Right ventricle myocardium superior (tissue), 1 donor: ENCODE results near the gene BCL2. TPM values are rescaled to one million over a fixed set of nuclear protein-coding genes. Genes with fewer than 3 reads are reported as not detected.
"Not testable (repeated sequence)": the region's sequence is repeated elsewhere in the genome, so short reads cannot be mapped to it uniquely, and the experiment has no call there.

Source experiments
- ATAC-seq: fragments of 200-7000 bp; cut with Tn5 transposase; one replicate; pipeline ENCODE4 v1.9.1; 2020; ENCODE audit warnings: mild to moderate bottlenecking; ENCODE audit not compliant: poor library complexity
- DNase-seq: peaks from one replicate; pipeline ENCODE4 v3.0.0-alpha.2; 2020
- intact Hi-C: fragments of 100-400 bp; cut with DNase I; formaldehyde crosslinking; loops from one replicate; pipeline ENCODE4 v1.11.2; 2022
- total RNA-seq: library from RNA; stranded (reverse); fragmentation: NEBNext Ultra II Directional; extraction: Animal tissue kit (Norgen Biotek cat#: 25700); gene quantifications from one replicate; pipeline ENCODE4 v1.2.1, GENCODE V29; 2021
- donor health status: DM: no; HTN: yes; CAD: no; lungs with severe emphysema.

The BCL2 gene
- total RNA-seq, 1 donor from 2014 or later = 9.0 TPM

DNA sequence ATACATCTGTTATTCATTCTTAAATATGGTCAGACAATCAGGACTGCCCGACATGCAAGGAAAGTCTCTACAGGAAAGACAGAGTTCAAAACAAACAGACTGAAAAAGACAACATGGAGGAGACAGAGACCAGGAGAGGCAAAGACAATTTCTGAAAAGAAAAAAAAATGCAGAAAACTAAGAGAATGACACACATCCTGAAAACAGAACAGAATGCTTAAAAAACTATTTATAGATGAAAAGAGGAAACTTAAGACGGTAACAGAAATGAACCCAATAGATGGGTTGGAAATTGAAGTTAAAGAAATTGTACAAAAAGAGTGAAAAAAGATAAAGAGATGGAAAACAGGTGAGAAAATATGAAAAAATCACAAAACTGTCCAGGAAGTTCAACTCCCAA is 95.7 kb downstream of the BCL2 start:
- no peak for DNase-seq
- ATAC-seq = no peak
- intact Hi-C loops = no loop called here

DNA sequence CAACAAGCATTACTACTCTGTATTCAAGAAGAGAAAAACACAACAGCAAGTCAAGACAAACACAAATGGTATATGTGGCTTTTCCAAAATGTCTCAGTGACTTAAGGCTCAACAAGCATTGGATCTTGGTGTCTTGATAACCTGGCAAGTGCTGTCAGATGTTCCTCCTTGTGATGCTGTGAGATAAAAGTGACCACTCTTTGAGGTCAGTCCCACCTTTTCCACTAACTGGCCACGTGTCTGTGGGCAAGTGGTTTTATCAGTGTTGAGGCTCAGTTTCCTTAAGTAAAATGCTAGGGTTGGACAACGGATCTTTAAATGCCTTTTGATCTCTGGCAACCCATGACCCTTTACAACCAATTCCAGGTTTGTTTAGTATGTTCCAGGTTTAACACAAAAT is 98.7 kb downstream of the BCL2 start:
- ATAC-seq (no peak), DNase-seq (no peak)

DNA sequence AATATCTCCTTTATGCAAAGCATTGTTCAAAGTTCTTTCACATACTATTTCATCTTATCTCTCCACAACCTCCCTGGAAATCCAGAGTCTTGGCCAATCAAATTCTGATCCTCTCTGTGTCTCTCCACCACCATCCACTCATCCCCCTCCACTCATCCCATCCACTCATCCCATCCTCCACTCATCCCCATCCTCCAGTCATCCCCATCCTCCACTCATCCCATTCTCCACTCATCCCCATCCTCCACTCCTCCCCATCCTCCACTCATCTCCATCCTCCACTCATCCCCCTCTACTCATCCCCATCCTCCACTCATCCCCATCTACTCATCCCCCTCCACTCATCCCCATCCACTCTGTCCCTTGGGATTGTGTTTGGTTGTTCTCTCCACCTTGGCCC is 101.1 kb downstream of the BCL2 start:
- intact Hi-C loops = no loop called here
- ATAC-seq = no peak
- no peak for DNase-seq

More for the DNA sequence above, 98.7 kb downstream of the BCL2 start:
- intact Hi-C loops = no loop called here

DNA sequence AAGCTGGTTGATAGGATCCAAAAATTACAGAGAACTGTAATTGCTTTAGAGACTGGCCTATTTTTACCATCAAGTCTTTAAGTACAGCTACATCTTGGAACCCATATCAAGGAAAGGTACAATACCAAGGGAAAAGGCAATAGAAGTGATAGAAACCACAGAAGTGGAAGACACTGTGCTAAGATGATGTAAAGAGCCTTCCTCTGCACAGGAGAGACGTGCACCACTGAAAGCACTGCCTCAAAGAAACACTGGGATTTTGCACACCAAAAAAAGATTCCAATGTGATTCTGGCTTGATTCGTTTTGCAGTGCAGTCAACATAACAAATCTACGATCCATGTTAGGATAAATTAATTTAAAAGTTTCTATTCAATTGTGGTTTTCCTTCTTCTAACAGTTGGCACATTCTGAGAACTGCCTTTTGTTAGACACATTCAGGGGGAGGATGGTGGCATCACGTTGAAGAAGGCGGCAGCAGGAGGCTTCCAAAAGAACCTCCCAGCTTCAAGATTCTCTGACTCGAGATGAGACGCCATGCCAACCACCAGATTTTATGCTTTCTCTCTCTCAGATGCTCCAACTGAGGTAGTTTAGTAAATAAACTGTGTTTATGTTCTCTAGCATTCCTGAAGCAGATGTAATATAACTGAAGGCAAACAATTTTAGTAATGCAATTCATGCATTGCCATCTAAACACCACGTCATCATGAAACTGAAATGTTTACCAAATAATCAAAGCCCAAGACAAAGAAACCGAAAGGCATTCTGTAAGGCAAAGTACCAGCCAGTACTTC is 102.9 kb downstream of the BCL2 start:
- no peak for ATAC-seq
- intact Hi-C loops = no loop called here
- no peak for DNase-seq

DNA sequence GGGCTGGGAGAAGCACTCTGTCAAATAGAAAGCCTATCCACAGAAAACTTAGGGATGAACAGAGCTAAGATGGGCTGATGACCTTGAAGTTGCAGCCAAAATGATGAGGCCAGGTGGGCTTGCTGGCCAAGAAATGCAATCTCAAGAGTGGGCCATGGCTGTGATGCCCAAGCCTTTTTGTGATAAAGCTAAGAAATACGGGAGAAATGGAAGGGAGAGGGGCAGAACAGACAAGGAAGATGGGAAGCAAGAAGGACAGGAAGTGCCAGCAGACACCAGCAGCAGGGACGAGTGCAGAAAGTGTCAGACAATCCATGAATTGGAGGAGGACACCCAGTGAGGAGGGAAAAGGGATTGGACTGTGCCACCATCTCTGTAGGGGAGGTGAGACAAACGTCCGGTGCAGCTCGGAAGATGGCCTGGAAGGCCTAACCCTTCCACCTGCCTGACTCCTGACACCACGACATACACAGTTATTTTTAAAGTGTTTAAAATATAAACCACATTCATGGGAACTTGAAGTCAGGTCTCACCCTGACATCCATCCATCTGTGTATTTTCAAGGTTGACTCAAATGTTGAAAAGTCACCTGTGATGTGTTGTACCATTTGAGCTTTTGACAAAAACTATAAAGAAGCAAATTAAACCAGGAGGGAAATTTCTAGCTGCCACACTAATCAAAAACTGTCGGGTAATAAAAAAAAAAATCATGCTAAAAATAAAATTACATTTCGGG is 105.5 kb downstream of the BCL2 start:
- ATAC-seq (no peak), DNase-seq (no peak)
- intact Hi-C loops = no loop called here

DNA sequence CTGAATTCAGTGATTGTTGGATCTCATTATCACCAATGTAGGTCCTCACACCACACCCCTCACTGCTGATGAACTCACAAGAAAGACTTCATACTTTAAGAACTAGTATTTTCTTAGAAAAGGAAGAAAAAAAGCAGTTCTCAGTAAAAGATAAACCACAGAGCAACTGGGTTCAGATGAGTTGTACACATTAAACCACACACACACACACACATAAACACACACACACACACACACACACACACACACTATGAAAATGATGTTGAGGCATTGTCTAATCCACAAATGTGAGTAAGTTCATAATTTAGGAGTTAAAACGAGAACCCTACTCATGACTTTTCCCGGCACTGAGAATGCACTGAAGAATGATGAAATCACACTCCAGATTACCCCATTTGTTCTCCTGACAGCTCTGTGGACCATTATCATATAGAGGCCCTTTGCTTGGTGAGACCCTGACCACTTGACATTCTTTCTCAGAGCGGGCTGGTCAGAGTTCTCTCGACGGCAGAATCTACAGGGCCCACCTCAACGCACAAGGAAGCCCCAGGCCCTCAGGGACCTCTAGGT is 106.2 kb downstream of the BCL2 start:
- ATAC-seq (no peak), DNase-seq (no peak)
- intact Hi-C loops = no loop called here

DNA sequence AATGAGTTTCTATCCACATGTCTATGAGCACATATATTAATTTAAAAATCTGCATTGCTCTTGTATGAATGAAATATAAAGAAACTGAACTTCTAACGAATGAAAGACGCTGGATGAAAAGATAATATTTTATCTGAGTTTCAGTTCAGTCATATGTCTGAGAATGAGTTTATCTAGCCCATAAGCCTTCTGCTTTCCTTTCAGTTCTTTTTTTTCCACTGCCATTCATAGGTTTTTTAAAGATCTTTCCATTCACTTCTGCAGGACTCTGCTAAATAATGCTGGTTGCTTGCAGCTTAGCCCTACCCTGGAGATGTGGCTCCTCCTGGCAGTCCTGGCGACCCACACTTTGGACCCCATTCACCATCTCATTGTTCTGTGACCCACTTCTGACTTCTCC is 109.0 kb downstream of the BCL2 start:
- intact Hi-C loops = no loop called here
- DNase-seq (no peak), ATAC-seq (no peak)

DNA sequence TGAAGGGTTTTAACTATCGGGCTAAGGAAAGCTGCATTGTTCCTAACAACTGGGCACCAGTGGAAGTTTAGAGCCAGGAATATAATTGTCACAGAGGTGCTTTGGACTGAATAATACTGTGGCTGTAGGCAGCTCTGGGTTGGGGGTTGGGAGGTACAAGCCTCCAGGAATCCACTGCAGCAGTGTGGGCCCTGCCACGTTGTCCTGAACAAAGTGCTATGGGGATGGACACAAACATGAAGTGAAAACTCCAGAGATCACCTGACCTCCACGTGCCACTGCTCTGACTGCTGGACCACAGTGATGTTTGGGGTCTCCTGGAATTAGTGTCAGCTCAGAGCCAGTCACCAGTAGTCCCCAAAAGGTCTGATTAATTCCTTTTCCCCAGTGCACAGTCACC is 110.9 kb downstream of the BCL2 start:
- intact Hi-C loops = no loop called here
- DNase-seq = no peak
- peak; percentile 69 for ATAC-seq

DNA sequence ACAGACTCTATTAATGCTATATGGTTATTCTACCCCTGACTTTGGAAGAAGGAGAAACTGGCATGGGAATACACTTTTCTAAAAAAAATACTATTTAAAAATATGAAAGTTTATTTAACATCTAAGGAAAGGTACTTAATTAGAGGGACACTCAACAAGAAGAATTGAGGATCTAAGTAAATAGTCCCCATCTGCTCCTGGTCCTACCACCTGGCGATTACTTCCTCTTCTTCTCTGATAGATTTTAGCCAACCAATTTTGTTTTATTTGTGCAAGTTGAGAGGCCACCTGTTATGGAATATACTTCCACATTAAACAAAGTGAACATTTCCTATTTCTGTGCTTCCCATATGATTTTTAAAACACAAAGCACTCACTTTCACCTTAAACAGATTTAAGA is 111.7 kb downstream of the BCL2 start:
- no peak for ATAC-seq
- no peak for DNase-seq
- intact Hi-C loops = no loop called here

DNA sequence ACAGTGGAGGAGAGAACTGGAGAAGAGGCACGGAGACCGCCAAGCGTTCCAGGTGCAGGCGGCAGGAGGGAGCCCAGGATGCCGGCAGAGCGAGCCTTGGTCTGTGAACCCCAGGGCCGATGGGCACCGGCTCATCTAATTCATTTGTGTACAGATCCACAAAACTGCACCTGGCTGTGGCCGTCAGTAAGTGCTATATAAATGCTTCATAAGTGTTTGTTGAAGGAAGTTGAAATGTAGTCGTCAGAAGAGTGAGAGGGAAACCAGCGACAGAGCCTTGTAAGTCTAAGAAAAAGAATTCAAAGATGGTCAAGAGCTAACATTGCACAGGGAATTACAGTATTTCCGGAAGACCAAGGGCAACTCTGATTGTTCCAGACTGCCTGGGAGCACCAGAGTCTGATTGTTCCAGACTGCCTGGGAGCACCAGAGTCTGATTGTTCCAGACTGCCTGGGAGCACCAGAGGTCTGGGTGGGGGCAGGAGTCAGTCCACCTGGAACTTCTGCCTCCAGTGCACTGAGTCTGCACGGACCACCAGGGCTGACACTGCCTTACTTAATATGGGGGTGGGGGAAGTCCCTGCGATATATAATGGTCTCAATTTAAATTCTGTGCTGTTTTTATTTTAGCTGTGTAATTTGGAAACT is 112.3 kb downstream of the BCL2 start:
- intact Hi-C loops = no loop called here
- no peak for DNase-seq
- ATAC-seq = peak; percentile 16

DNA sequence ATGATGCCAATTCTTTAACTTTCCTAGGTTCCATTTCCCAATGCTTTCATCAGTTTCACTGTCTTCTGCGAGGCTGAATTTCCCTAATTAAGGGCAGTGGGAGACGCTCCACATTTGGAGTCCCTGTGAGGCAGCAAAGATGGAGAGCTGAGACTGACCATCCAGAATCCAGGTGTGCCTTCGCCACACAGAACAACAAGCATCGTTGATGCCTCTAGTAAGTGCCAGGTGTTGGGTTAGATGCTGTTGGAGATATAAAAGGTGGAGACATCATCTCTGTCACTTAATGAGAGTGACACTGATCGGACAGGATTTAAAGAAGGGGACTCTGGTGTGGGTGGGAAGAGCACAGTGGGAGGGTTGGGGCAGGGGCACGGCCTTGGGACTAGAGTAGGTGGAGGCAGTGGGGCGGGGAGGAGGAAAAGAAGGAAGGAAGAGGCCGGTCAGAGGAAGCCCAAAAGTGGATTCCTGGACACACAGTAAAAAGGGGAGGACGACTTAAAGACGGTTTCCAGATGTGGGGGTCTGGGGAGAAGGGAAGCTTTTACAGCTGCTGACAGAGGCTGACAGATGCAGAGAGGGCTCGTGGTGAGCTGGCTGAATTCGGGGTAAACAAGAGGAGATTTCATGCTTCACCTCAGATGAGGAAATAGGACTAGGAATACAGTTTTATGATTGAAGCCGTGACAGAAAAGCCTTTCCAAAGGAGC is 113.0 kb downstream of the BCL2 start:
- no peak for DNase-seq
- ATAC-seq = no peak
- intact Hi-C loops = no loop called here

DNA sequence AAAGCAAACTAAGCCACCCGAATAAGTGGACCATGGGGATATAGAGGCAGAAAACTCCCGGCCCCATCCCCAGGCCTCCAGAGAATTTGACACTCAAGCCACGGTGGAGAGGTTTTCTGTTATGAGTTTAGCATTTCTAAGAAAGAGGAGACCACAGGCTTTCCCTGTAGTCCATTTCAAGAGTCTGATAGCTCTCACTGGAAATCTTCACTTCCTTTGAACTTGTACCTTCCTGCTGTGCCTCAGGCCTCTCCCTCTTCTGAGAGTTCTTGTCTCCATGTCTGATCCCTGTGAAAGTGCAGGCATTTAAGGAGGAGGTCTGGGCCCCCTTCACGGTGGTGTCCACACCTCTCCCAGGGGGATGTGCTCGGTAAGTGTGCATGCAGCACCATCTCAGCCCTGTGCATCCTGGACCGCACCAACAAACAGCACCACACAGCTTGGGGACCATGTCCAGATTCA is 113.7 kb downstream of the BCL2 start:
- intact Hi-C loops = no loop called here
- DNase-seq (no peak), ATAC-seq (no peak)

DNA sequence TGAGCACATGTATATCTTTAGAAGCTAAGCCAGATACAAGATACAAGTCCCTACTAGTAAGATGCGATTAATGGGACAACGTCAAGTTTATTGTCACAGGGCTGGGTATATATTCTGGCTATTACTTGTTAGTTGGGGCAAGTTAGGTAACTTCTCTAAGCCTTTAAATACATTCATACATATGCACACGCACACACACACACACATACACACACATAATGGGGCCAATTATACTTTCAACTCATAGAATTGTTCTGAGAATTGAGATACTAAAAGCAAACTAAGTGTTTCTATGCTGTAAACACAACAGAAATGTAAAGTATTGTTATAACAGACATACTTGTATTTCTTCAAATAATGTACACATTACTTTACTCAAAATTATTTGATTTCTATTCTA is 116.1 kb downstream of the BCL2 start:
- no peak for ATAC-seq
- intact Hi-C loops = no loop called here
- DNase-seq = no peak

DNA sequence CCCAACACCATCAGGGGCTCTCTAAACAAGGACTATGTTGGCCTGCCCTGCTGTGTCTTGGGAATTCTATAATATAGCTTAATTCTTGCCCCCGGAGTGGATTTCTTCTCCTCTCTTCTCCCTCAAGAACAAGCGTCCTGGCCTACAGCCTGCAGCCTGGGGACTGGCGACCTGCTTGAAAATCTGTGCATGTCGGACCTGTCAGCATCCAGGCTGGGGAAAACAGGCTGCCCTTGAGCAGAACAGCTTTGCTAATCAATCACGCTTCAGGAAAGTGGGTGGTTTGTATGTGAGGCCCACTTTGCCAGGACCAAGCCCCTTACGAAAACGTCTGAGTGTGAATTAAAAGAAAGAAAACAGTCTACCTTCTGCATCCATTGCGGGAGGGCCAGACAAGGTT is 116.7 kb downstream of the BCL2 start:
- DNase-seq = no peak
- intact Hi-C loops = no loop called here
- ATAC-seq = no peak

DNA sequence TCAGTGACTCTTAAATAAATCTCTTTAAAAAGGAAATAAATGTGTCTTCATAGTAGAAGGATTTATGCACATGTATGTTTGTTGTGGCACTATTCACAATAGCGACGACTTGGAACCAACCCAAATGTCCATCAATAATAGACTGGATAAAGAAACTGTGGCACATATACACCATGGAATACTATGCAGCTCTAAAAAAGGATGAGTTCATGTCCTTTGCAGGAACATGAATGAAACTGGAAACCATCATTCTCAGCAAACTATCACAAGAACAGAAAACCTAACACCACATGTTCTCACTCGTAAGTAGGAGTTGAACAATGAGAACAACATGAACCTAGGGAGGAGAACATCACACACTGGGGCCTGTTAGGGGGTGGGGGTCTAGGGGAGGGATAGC is 118.1 kb downstream of the BCL2 start:
- ATAC-seq, DNase-seq, intact Hi-C loops: not testable (repeated sequence)

DNA sequence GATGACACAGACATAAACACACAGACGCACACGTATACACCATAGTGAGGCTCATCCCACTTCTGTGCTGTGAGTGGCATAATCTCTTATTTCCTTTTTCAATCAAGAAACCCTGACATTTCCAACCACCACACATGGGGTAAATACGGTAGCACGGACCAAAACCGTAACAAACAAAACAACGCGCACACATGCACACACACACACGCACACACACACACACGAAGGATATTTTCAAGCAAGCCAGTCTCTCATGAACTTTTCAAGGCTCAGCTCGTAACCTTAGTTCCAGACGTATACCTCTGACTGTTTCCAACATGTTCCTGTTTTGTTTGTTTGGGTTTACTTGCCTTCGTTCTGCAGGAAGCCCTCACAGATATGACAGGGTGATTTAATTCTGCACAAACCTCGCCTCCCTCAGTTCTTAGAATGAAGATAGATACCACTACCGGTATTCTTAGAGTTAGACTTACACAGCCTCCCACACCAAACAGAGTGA is 119.8 kb downstream of the BCL2 start:
- ATAC-seq (no peak), DNase-seq (no peak)
- intact Hi-C loops = no loop called here

DNA sequence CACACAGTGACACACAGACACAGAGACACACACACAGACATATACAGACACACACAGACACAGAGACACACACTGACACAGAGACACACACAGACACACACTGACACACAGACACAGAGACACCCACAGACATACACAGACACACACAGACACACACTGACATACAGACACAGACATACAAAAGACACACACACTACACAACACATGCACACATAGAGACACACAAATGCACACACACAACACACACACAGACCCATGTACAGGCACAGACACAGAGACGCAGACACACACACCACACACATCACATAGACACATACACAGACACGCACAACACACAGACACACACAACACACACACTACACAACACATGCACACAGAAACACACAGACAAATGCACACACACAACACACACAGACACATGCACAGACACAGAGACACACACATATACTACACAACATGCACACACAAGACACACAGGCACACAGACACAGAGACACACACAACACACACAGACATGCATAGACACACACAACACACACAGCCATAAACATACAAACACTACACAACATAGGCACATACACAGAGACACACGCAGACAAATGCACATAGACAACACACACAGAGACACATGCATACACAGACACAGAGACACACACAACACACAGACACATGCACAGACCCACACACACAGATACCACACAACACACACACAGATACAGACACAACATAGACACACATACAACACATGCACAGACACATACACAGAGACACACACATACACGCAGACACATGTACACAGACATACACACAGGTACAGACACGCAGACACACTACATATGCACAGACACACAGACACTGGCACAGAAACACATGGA is 120.5 kb downstream of the BCL2 start:
- ATAC-seq = no peak
- intact Hi-C loops = no loop called here
- no peak for DNase-seq
